ENCODE data around the gene TAPT1. TPM values are rescaled to one million over a fixed set of nuclear protein-coding genes. Genes with fewer than 3 reads are reported as not detected.

TAPT1 gene
- total RNA-seq, 2 donors from 2014 or later, result 36.8 to 37.9 TPM

DNA sequence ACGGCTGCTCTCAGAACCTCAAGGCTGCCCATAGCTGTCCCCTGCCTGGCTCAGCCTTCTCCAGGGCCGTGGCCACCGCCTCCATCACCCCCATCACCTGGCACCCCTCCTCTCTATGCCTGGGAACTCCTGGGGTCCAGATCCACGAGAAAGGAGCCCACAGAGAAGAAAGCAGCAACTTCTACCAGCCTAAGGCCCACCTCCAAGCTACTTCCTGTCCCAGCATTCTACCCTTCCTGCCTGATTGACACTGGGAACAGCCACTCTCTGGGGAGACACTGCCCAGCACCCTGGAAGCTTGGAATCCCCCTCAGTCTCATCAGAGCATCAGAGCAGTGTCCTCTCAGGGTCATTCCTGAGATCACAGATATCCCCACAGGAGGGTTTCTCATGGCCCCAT, 105.6 kb downstream of the TAPT1 start:
- no peaks in the 10 kb centered on the region for H3K9me3 Mint-ChIP-seq
- H3K27ac Mint-ChIP-seq, result peak overlapping the region in 1 of 2 donors; percentile 53
- no peak overlapping the region for H3K4me3 Mint-ChIP-seq
- H3K27me3 Mint-ChIP-seq, result peaks cover 7 to 19% of the 10 kb centered on the region in 2 donors
- H3K4me1 Mint-ChIP-seq (ENCODE audit: low read depth in 2 of 2), result peaks cover 0 to 23% of the 10 kb centered on the region in 2 donors
- no peaks in the 10 kb centered on the region for H3K36me3 Mint-ChIP-seq
- no peak for DNase-seq (ENCODE audit: low spot score)
- ATAC-seq, result peak in 1 of 2 donors; percentile 25

GRCh38 chr4:16119981-16120380, 106.3 kb downstream of the TAPT1 start:
- Mint-ChIP-seq H3K9me3 (no peaks in the 10 kb centered on the region), H3K27me3 (peaks cover 7 to 25% of the 10 kb centered on the region in 2 donors), H3K4me3 (no peak overlapping the region), H3K4me1 (ENCODE audit: low read depth in 2 of 2) (peaks cover 0 to 17% of the 10 kb centered on the region in 2 donors), H3K27ac (peak overlapping the region in 1 of 2 donors; percentile 14), H3K36me3 (no peaks in the 10 kb centered on the region)
- ATAC-seq (no peak), DNase-seq (ENCODE audit: low spot score) (no peak)

DNA sequence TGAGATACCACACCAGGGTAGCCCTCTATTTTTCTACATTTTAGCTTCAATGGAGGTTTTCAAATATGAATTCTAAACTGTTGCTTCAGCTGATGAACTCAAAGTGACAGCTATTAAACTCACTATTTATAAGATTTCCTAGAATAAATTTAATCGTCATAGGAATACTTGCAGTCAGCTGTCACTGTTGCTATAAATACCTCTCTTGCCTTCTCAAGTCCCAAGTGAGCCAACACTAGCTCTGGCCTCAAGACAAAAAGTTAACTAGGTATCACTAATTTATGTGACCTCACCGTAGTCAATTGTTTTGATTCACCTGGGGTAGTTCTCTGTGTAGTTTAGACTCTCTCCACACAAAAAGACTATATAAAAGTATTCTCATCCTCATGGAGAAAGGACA, 108.2 kb downstream of the TAPT1 start:
- Mint-ChIP-seq H3K36me3 (no peaks in the 10 kb centered on the region), H3K27me3 (peaks cover 12 to 30% of the 10 kb centered on the region in 2 donors), H3K4me1 (ENCODE audit: low read depth in 2 of 2) (peaks cover 0 to 16% of the 10 kb centered on the region in 2 donors), H3K27ac (no peak overlapping the region), H3K9me3 (no peaks in the 10 kb centered on the region), H3K4me3 (no peak overlapping the region)
- DNase-seq (ENCODE audit: low spot score) (no peak), ATAC-seq (no peak)

DNA sequence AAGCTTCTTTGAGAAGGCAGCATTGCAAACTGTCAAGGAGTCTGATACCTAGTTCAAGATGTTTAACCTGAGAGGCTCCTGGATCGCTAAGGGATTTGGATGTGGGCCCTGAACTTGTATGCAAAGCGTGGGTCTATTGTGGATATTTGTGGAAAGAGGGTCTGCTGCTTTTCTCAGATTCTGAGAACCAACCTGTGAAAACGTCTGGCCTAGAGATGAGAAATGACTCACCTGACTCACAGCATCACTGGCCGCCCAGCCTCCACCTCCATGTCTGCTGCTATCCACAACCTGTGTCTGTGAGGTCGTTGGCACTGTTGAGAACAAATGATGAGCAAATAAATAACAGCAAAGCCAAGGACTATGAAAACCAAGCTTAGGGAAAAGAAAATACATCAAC, 109.1 kb downstream of the TAPT1 start:
- Mint-ChIP-seq H3K4me1 (ENCODE audit: low read depth in 2 of 2) (peaks cover 0 to 9% of the 10 kb centered on the region in 2 donors), H3K27me3 (peaks cover 16 to 37% of the 10 kb centered on the region in 2 donors), H3K27ac (no peak overlapping the region), H3K9me3 (no peaks in the 10 kb centered on the region), H3K36me3 (no peaks in the 10 kb centered on the region), H3K4me3 (no peak overlapping the region)
- DNase-seq (ENCODE audit: low spot score), result no peak
- ATAC-seq, result no peak

DNA sequence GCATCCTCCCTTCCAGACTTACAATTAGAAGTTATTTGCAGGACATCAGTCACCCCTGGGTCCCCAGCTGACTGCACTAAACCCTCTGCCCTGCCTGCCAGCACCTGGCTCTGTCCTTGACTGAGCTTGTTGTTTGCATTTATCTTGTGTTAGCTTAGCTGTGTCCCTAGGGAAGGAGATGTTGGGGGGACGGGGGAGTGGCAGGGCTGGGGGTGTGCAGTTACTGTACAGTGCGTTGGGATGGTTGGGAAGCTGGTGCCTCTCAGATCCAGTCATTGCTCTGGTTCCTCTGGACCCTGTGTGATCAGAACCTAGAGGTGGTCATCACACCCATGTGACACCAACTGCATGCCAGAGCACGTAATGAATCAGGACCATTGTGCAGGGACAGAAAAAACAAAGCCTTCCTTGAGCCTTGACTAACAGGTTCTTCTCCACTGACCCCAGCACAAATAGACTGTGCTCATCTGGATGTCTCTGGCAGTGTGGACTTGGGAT, 109.7 kb downstream of the TAPT1 start:
- Mint-ChIP-seq H3K4me1 (ENCODE audit: low read depth in 2 of 2) (peaks cover 0 to 6% of the 10 kb centered on the region in 2 donors), H3K27me3 (peaks cover 18 to 37% of the 10 kb centered on the region in 2 donors), H3K36me3 (no peaks in the 10 kb centered on the region), H3K4me3 (no peak overlapping the region), H3K9me3 (no peaks in the 10 kb centered on the region), H3K27ac (no peak overlapping the region)
- no peak for ATAC-seq
- DNase-seq (ENCODE audit: low spot score), result no peak

GRCh38 chr4:16116019-16116418, 110.3 kb downstream of the TAPT1 start:
- peaks cover 18 to 37% of the 10 kb centered on the region in 2 donors for H3K27me3 Mint-ChIP-seq
- no peak overlapping the region for H3K27ac Mint-ChIP-seq
- ATAC-seq (peak in 1 of 2 donors; percentile 22), DNase-seq (ENCODE audit: low spot score) (no peak)
- no peaks in the 10 kb centered on the region for H3K9me3 Mint-ChIP-seq
- H3K4me1 Mint-ChIP-seq (ENCODE audit: low read depth in 2 of 2), result peaks cover 0 to 3% of the 10 kb centered on the region in 2 donors
- no peaks in the 10 kb centered on the region for H3K36me3 Mint-ChIP-seq
- no peak overlapping the region for H3K4me3 Mint-ChIP-seq

DNA sequence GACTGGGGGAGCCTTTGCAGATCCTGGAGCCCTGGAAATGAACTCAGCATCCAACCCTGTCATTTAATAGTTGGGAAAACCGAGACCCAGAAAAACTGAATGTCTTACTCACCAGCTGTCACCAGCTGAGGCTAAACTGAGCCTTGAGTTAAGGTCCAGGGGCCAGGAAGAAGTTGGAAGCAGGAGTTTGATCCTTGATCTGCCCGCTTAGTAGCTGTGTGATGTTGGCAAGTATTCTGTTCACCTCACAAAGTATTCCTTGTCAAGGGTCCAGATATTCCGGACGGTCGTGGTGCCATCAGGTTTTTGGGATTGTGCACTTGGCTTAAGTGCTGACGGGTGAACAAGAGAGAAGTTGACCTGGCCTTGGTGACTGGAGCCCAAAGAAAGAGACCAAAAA, 111.7 kb downstream of the TAPT1 start:
- H3K9me3 Mint-ChIP-seq, result no peaks in the 10 kb centered on the region
- ATAC-seq (no peak), DNase-seq (ENCODE audit: low spot score) (no peak)
- H3K27ac Mint-ChIP-seq, result no peak overlapping the region
- H3K27me3 Mint-ChIP-seq, result peaks cover 18 to 37% of the 10 kb centered on the region in 2 donors
- no peaks in the 10 kb centered on the region for H3K36me3 Mint-ChIP-seq
- no peak overlapping the region for H3K4me3 Mint-ChIP-seq
- no peaks in the 10 kb centered on the region for H3K4me1 Mint-ChIP-seq (ENCODE audit: low read depth in 2 of 2)

DNA sequence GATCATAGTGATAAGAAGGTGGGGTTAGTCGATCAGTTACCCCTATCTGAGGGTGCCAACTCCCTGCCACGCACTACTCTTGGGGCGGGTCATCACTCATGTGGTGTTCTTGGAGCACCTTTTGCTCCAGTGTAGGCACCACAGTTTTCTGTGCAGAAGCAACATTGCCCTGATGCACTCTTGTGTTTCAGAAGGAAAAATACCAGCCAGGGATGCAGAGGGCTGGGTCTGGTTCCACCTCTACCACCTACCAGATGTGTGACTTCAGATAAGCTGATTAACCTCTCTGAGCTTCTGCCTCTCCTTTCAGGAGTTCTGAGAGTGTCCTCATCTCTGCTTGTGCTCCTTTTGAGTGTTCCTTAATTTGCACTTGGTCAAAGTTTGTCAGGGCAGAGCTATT, 112.5 kb downstream of the TAPT1 start:
- Mint-ChIP-seq H3K9me3 (no peaks in the 10 kb centered on the region), H3K4me1 (ENCODE audit: low read depth in 2 of 2) (no peaks in the 10 kb centered on the region), H3K36me3 (no peaks in the 10 kb centered on the region), H3K27ac (no peak overlapping the region), H3K4me3 (no peak overlapping the region), H3K27me3 (peaks cover 18 to 35% of the 10 kb centered on the region in 2 donors)
- ATAC-seq (no peak), DNase-seq (ENCODE audit: low spot score) (no peak)

- no peak for DNase-seq (ENCODE audit: low spot score)
- H3K27ac Mint-ChIP-seq, result no peak overlapping the region
- no peak for ATAC-seq
- H3K4me3 Mint-ChIP-seq, result no peak overlapping the region
- no peaks in the 10 kb centered on the region for H3K36me3 Mint-ChIP-seq
- H3K4me1 Mint-ChIP-seq (ENCODE audit: low read depth in 2 of 2), result no peaks in the 10 kb centered on the region
- no peaks in the 10 kb centered on the region for H3K9me3 Mint-ChIP-seq
- peaks cover 19 to 50% of the 10 kb centered on the region in 2 donors for H3K27me3 Mint-ChIP-seq
Observed at GRCh38 chr4:16111533-16111932, 114.7 kb downstream of the TAPT1 start.

DNA sequence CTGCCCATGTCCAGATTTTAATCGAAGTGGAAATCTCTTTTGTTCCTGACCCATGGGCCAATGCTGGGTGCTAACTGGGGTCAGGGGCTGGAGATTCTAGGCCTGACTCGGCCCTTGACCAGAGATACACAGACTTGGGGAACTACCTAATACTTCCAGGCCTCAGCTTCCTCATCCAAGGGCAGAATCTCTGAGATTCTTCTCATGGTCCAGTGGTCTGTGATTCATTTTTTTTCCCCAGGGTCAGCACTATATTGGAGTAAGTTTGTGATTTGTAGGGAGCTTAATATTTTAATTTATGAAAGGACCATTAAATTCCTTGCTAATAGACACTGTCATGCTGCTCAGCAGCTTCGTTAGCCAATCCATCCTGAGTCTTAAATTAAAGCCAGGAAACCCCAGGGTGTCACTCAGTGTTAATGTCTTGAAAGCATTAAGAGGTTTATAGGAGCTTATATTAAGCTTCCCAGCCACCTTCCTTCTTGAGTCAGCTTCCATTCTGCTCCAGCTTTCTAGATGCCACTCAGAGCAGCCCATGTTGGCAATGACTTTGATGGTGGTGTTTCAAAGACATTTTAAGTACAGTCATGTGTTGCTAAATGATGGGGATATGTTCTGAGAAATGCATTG, 115.5 kb downstream of the TAPT1 start:
- Mint-ChIP-seq H3K36me3 (no peaks in the 10 kb centered on the region), H3K27me3 (peaks cover 14 to 43% of the 10 kb centered on the region in 2 donors), H3K4me1 (ENCODE audit: low read depth in 2 of 2) (no peaks in the 10 kb centered on the region), H3K27ac (no peak overlapping the region), H3K9me3 (no peaks in the 10 kb centered on the region), H3K4me3 (no peak overlapping the region)
- DNase-seq (ENCODE audit: low spot score), result no peak
- no peak for ATAC-seq

Other genes starting within 250 kb of the TAPT1 start
- under 1 TPM; 0.24 to 0.92 TPM for gene PROM1, start 142.4 kb downstream of the TAPT1 start, total RNA-seq